ENCODE data around the gene DDX39A. TPM values are rescaled to one million over a fixed set of nuclear protein-coding genes. Genes with fewer than 3 reads are reported as not detected.

Gene DDX39A
- total RNA-seq = 58.6 and 141 TPM in 2 replicates

DNA sequence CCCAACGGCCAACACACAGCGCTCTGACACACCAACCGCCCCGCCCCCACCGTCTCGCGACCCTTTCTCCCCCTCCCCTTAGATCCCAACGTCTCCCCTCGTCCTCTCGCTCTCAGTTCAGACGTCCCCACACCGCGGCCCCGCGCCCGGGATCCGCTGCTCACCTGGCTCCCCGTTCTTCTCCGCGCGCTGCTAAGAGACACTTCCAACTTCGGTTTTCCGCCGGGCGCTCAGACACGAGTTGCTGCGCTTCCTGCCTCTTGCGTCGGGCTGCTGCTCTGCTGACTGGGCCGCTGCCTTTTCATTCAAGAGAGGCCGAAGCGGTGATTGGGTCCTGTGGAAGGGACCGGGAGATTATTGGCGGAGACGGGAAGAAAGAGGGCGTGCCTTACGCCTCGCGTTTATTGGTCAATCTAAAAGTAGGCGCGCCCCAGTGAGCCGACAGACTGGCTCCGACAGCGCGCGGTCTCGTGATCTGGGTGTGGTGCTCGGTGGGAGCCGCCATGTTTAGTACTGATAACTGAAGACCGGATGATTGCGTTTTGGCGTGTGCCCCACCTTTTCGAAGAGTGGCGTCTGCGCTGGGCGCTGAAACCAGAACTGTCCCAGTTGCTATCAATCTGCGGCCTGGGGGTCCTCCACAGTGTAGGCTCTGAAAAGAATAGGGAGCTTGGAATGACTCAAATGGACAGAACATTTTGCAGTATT is at the start of gene DDX39A:
DDX39A (minus strand) TSS at position 236 of the 708 bp plus-strand sequence. CDS start 6,121 bp downstream, outside the sequence.

DNA sequence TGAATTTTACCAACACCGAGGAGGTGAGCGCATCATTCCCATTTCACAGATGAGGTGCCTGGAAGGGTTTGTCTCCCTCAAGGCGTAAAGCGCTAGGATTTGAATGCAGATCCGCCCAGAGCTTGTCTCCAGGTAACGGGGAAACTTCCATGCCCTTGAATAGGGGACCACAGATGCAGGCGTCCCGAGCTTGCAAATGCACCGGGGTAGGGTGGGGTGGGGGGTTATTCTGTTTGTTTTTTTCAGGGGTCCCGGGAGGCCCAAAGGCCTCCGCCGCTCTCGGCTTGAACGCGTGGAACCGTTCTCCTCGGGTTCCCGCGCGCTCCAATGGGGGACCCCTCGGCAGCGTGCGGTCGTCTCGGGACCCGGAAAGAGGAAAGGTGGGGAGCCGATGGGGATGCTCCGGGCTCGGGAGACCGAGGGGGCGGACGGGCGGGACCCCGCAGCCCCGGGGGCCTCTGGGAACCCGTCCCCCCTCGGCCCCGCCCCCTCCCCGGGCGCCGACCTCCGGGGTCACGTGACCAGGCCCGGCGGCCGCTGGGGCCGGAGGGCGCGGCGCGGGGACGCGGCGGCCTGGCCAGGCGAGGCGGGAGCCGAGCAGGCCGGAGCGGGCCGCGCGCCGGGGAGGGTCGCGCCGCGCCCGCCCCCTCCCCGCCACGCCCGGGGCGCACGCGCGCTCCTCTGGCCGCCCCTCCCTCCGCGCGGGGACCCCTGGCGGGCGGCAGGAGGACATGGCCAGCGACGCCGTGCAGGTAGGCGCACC is 13.8 kb upstream of the DDX39A start, which contains the start of gene PKN1:
PKN1 (plus strand) TSS at position 516 of the 763 bp plus-strand sequence; CDS start at position 732, 216 bp downstream.

Other genes starting within 250 kb of the DDX39A start
- gene ADGRL1, start 213.2 kb downstream of the DDX39A start, total RNA-seq = 2.6 and 2.8 TPM in 2 replicates
- gene ADGRE5, start 37.9 kb downstream of the DDX39A start, total RNA-seq = 33.9 and 104 TPM in 2 replicates
- 198 and 242 TPM in 2 replicates for gene PKN1, start 14.0 kb upstream of the DDX39A start, total RNA-seq
- 4.8 and 5.2 TPM in 2 replicates for gene PTGER1, start 56.0 kb upstream of the DDX39A start, total RNA-seq
- gene GIPC1, start 76.8 kb upstream of the DDX39A start, total RNA-seq = 145 and 197 TPM in 2 replicates
- 103 and 105 TPM in 2 replicates for gene DNAJB1, start 99.1 kb upstream of the DDX39A start, total RNA-seq
- 39.8 and 40.9 TPM in 2 replicates for gene TECR, start 110.3 kb upstream of the DDX39A start, total RNA-seq
- gene NDUFB7, start 152.7 kb upstream of the DDX39A start, total RNA-seq = 170 and 187 TPM in 2 replicates
- 0.14 TPM in 1 of 2 replicates, not detected in the other for gene CLEC17A, start 163.7 kb upstream of the DDX39A start, total RNA-seq